Calu3 (cell line): ENCODE data around the gene SLC7A5. TPM values are rescaled to one million over a fixed set of nuclear protein-coding genes. Genes with fewer than 3 reads are reported as not detected.
"Not testable (repeated sequence)": the region's sequence is repeated elsewhere in the genome, so short reads cannot be mapped to it uniquely, and the experiment has no call there.

ENCODE experiments used
- BruUV-seq: library from RNA; stranded (reverse); fragments of 400-500 nt; replicated peaks from 2 replicates; lab custom pipeline; 2021; lab: Mats Ljungman, UMichigan
- CTCF ChIA-PET: fragments of 300-600 bp; sonication (Branson Sonifier 250); formaldehyde crosslinking; loops from one replicate; lab custom pipeline; 2022; ENCODE audit warnings: antibody characterized with exemption; lab: Charles Lee
- DNase-seq: peaks from one replicate; pipeline ENCODE4 v3.0.0; 2022
- H3K27ac Mint-ChIP-seq: one replicate; pipeline ENCODE4 v1.8.0; 2022; ENCODE audit warnings: mixed read lengths; ENCODE audit not compliant: unreplicated experiment
- H3K27me3 Mint-ChIP-seq: one replicate; pipeline ENCODE4 v1.8.0; 2022; ENCODE audit warnings: mixed read lengths; ENCODE audit not compliant: unreplicated experiment
- H3K36me3 Mint-ChIP-seq: one replicate; pipeline ENCODE4 v1.8.0; 2022; ENCODE audit warnings: mild to moderate bottlenecking, moderate library complexity, mixed read lengths; ENCODE audit not compliant: insufficient read depth, unreplicated experiment
- H3K4me1 Mint-ChIP-seq: one replicate; pipeline ENCODE4 v1.8.0; 2022; ENCODE audit warnings: mild to moderate bottlenecking, low read depth, mixed read lengths; ENCODE audit not compliant: unreplicated experiment
- H3K4me3 Mint-ChIP-seq: one replicate; pipeline ENCODE4 v1.8.0; 2022; ENCODE audit warnings: mild to moderate bottlenecking, low read depth, moderate library complexity, mixed read lengths; ENCODE audit not compliant: unreplicated experiment
- H3K9me3 Mint-ChIP-seq: one replicate; pipeline ENCODE4 v1.8.0; 2022; ENCODE audit warnings: low read depth, mixed read lengths; ENCODE audit not compliant: unreplicated experiment
- intact Hi-C: fragments of 100-400 bp; cut with micrococcal nuclease; formaldehyde crosslinking; loops from one replicate; pipeline ENCODE4 v1.10.0; 2022; ENCODE audit not compliant: unreplicated experiment
- total RNA-seq: library from RNA; stranded (reverse); gene quantifications from 2 replicates; pipeline ENCODE4 v1.2.3, GENCODE V29; 2022
- TF ChIP-seq, protein P1 (sequence below): fragments of 200-600 bp; IDR thresholded peaks from one replicate; pipeline ENCODE4 v1.8.0; 2022; ENCODE audit warnings: antibody characterized with exemption; ENCODE audit not compliant: unreplicated experiment

The SLC7A5 gene
- total RNA-seq, 1 experiment from 2014 or later: 501 TPM

DNA sequence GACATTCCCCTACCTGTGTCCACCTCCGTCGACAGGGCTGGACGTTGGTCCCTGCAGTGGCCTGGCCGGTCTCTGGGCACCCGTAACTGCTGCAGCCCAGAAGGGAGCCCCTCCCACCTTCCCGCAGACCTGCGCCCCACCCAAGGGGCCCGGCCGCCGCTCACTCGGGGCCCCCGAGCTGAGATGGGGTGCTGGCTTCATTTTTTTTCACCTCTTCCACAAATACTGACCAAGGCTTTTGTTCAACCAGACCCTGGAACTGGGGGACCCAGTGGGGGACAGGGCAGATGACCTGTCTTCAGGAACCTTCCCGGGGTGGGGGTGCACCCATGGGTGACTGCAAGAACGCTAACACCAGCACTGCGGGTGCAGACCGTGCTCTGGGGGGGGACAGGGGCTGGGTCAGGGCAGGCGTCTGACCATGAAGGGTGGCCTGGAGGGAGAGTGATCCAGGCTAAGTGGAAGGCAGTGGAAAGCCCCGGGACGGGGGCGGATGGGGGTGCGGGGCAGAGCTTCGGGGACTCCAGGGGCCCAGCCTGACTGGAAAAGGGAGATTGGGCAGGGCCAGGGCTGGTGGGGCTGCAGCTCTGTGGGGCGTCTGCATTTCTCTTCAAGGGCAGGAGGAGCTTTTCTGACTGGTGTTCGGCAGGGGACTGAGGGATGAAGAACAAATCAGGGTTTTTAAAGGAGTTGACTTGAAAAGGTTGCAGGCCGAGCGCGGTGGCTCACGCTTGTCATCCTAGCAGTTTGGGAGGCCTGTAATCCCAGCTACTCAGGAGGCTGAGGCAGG is 42.3 kb downstream of the SLC7A5 start:
- BruUV-seq: no TSS peak
- peak overlapping the region; percentile 86 for H3K27ac Mint-ChIP-seq
- intact Hi-C loops: no loop called here
- TF ChIP-seq, protein P1, sequence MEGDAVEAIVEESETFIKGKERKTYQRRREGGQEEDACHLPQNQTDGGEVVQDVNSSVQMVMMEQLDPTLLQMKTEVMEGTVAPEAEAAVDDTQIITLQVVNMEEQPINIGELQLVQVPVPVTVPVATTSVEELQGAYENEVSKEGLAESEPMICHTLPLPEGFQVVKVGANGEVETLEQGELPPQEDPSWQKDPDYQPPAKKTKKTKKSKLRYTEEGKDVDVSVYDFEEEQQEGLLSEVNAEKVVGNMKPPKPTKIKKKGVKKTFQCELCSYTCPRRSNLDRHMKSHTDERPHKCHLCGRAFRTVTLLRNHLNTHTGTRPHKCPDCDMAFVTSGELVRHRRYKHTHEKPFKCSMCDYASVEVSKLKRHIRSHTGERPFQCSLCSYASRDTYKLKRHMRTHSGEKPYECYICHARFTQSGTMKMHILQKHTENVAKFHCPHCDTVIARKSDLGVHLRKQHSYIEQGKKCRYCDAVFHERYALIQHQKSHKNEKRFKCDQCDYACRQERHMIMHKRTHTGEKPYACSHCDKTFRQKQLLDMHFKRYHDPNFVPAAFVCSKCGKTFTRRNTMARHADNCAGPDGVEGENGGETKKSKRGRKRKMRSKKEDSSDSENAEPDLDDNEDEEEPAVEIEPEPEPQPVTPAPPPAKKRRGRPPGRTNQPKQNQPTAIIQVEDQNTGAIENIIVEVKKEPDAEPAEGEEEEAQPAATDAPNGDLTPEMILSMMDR: no peak
- H3K4me1 Mint-ChIP-seq: peaks cover 8% of the 10 kb centered on the region
- H3K4me3 Mint-ChIP-seq: no peak overlapping the region
- H3K9me3 Mint-ChIP-seq: no peaks in the 10 kb centered on the region
- peaks cover 21% of the 10 kb centered on the region for H3K27me3 Mint-ChIP-seq
- CTCF ChIA-PET: interaction anchor here (0.8 to 1.0 kb wide), 2 partner anchors 20 to 47 kb away, joined by 4 to 5 read pairs; no protein-coding TSS in a partner anchor
- no peak for DNase-seq
- H3K36me3 Mint-ChIP-seq: peaks cover 88% of the 10 kb centered on the region

DNA sequence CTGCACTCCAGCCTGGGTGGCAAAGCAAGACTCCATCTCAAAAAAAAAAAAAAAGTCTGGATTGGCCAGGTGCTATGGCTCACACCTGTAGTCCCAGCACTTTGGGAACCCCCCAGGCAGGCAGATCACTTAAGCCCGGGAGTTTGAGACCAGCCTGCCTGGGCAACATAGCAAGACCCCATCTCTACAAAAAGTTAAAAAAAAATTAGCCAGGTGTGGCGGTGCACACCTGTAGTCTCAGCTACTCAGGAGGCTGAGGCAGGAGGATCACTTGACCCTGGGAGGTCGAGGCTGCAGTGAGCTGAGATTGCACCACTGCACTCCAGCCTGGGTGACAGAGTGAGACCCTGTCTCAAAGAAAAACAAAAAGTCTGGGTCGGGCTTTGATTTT is 42.9 kb downstream of the SLC7A5 start:
- peak overlapping the region; percentile 86 for H3K27ac Mint-ChIP-seq
- CTCF ChIA-PET, intact Hi-C loops, BruUV-seq, DNase-seq, H3K9me3 Mint-ChIP-seq, H3K4me1 Mint-ChIP-seq, H3K4me3 Mint-ChIP-seq: not testable (repeated sequence)
- peaks cover 86% of the 10 kb centered on the region for H3K36me3 Mint-ChIP-seq
- H3K27me3 Mint-ChIP-seq: peaks cover 21% of the 10 kb centered on the region

DNA sequence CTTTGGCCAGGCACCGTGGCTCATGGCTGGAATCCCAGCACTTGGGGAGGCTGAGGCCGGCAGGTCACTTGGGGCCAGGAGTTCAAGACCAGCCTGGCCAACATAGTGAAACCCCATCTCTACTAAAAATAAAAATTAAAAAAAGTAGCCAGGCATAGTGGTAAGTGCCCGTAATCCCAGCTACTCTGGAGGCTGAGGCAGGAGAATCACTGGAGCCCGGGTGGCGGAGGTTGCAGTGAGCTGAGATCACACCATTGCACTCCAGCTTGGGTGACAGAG is 43.5 kb downstream of the SLC7A5 start:
- H3K27me3 Mint-ChIP-seq: peaks cover 21% of the 10 kb centered on the region
- H3K4me3 Mint-ChIP-seq, H3K9me3 Mint-ChIP-seq, CTCF ChIA-PET, BruUV-seq, H3K4me1 Mint-ChIP-seq, DNase-seq, intact Hi-C loops: not testable (repeated sequence)
- H3K36me3 Mint-ChIP-seq: peaks cover 82% of the 10 kb centered on the region
- H3K27ac Mint-ChIP-seq: peak overlapping the region; percentile 61

DNA sequence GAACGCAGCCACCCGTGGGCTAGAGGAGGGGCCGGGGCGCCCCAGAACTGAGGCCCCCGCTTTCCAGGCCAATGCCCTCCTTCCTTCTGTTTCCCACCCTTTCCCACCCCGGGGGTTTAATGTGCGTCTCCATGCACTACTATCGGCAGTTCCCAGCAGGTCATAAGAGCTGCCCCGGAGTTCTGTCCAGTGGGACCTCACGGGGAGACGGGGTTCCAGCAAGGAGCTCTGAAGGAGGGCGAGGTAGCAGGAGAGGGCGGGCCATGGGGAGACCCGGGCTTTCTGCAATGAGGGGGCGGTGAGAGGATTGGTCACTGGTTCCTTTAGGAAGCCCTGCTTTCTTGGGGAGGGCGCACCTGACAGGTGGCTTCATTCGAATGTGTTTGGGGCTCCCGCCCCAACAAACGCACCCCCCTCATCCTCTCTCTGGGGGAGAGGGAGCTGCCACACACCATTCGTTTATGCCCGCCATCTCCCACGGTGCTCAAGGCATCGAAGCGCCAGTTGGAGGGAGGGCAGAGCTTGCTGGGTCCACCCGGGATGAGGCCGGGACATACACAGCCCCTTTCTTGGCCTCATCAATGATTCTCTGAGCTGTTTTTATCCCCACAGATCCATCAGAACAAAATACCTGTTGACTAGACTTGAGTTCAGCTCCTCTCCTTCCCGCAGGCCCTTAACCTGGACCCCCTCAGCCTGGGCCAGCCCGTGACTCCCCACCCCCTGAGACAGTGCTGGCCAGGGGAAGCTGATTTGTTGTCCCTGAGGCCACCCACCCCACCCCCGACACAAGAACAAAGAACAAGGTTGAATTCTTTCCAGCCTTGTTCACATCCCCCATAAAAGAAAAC is 44.1 kb downstream of the SLC7A5 start:
- H3K27ac Mint-ChIP-seq: peak overlapping the region; percentile 61
- DNase-seq: no peak
- BruUV-seq: no TSS peak
- CTCF ChIA-PET: interaction anchor here (0.6 to 0.7 kb wide), 2 partner anchors 19 to 59 kb away, joined by 3 read pairs; partner anchors contain the start of gene KLHDC4
- peaks cover 8% of the 10 kb centered on the region for H3K4me1 Mint-ChIP-seq
- no peak overlapping the region for H3K4me3 Mint-ChIP-seq
- intact Hi-C loops: no loop called here
- H3K27me3 Mint-ChIP-seq: peaks cover 21% of the 10 kb centered on the region
- H3K9me3 Mint-ChIP-seq: no peaks in the 10 kb centered on the region
- TF ChIP-seq, protein P1: no peak
- peaks cover 78% of the 10 kb centered on the region for H3K36me3 Mint-ChIP-seq
